DMS79 (cell line): ENCODE data around the gene FBXO21.
"Not testable (repeated sequence)": the region's sequence is repeated elsewhere in the genome, so short reads cannot be mapped to it uniquely, and the experiment has no call there.

Experiments used
- DNase-seq: peaks from one replicate; lab custom pipeline; 2025; lab: John Stamatoyannopoulos, UW

Gene FBXO21

GRCh38 chr12:117134721-117135120 lies 55.5 kb downstream of the FBXO21 start:
- DNase-seq, result no peak

DNA sequence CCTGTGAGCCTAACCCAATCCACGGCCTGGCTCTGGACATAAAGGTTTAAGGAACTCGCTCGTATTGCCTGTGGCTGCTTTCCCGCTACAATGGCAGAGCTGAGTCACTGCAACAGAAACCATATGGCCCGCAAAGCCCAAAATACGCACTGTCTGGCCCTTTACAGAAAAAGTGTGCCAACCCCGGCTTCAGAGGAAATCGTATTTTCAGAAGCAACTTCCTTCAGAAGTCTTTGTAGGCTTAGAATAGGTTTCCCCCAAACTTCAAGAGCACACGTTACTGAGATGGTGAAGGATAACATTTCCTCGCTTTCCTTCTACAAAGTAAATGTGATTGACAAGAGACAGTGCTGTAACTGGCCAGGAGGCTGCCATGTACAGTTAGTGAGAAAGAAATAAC lies 56.2 kb downstream of the FBXO21 start:
- DNase-seq, result no peak

GRCh38 chr12:117130801-117131200 lies 59.5 kb downstream of the FBXO21 start:
- DNase-seq, result peak; percentile 59

- DNase-seq, result no peak
Observed at GRCh38 chr12:117129391-117129790, 60.9 kb downstream of the FBXO21 start.

DNA sequence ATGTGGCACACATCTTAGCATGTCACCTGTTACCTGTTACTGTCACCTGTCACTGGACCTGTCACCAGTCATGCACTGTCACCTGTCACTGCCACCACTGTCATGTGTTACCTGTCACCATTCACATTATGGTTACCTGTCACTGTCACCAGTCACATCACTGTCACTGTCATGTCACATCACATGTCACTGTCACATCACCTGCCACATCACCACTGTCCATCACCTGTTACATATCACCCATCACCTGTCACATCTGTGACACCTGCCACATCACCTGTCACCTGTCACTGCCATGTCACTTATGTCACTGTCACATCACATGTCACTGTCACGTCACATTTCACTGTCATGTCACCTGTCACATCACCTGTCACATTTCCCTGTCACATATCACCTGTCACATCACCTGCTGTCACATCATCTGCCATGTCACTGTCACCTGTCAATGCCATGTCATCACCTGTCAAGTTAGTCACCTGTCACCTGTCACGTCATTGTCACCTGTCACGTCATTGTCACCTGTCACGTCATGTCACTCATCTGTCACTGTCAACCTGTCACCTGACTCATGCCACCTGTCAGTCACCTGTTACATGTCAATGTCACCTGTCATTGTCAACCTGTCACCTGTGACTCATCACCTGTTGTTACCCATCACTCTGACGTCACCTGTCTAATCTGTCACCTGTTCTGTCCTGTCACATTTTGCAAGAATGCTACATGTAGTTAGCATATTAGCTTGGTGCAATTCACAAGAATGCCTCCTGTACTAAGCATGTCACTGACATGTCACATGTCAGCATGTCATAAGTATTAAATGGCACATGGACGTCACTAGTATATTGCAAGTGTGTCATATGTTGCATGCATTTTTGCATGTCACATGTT lies 62.1 kb downstream of the FBXO21 start:
- DNase-seq, result no peak

- no peak for DNase-seq
Observed at GRCh38 chr12:117126335-117126734, 63.9 kb downstream of the FBXO21 start.

DNA sequence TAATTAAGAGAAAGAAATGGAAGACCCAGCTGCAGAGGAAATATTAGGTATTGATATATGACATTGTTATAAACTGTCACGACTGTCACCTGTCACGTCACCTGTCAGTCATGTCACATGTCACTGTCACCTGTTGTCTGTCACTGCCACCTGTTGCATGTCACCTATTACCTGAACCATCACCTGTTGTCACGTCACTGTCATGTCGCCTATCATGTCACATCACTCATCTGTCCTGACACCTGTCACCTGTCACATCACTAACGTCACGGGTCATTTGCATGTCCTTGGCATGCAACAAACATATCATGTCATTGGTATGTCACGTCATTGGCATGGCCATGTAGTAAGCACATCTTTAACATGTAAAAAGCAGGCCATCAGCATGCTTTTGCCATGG lies 64.5 kb downstream of the FBXO21 start:
- no peak for DNase-seq

- no peak for DNase-seq
Observed at GRCh38 chr12:117125272-117125613, 65.0 kb downstream of the FBXO21 start.

DNA sequence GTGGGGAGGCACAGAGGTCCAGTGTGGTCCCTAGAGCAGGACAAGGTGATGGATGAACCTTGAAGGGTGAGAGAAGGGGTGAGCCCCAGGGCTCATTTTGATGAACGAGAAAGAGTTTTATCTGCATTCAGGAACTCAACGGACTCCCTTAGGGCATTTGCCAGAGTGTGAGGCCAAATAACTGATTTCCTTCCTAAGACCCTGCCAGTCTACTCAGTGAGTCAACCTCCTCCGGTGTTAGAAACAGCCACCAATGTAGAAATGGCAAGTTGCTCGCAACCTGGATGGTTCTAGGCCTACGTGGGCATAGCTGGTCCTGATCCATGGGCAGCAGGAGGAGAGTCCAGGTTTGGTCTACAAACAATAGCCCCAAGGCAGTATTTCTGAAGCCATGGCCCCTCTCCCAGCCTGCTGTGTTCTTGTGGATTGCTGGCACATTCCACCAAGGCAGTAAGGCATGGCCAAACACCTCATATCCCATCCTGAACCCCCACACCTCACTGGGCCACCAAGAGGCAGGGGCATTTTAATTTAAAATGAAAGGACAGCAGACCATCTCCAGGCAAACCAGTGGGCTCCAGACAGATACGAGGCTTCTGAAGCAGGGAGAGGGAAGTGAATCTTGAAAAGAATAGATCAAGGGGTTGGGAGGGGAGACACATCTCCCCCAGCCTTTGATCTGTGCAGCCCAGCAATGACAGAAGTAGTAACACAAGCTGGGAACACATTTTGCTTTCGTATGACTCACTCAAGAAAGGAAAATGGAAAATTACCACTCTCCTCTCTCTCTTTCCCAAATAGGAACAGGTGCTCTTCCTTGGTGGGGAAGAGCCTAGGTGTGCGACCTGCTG lies 65.6 kb downstream of the FBXO21 start:
- DNase-seq, result no peak

DNA sequence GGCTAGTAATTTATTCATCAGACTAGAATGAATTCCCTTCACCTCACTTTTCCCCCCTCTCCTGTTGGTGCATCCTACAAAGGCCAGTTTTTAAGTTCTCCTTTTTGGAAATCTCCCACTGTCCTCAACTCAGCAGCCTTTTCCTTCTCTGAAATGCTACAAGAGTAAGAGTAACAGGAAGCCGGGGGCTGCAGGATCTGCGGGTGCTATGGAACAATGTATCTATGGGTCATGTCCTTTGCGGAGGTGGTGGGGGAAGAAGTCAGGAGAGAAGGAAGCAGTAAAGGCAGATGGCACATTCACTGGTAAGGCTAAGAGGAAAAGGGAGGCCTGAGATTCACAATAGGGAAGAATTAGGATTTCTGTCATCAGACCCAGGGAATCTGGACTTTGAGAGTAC lies 68.8 kb downstream of the FBXO21 start:
- no peak for DNase-seq

DNA sequence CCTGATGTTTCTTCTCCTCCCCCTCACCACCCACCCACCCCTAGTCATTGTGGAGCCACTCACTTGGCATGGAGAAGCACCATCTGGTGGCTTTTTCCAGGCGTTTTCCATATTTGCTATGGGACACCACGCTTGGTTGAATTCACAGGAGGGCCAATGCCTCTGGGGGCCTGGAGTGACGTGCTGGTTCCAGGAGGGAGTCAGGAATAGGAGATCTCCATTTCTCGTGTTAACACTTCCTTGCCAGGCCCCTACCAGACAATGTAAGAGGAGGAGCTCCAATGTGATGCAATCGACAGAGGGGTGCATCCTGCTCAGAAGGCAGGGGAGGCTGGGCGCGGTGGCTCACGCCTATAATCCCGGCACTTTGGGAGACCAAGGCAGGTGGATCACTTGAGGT lies 69.5 kb downstream of the FBXO21 start:
- DNase-seq, result peak; percentile 73

DNA sequence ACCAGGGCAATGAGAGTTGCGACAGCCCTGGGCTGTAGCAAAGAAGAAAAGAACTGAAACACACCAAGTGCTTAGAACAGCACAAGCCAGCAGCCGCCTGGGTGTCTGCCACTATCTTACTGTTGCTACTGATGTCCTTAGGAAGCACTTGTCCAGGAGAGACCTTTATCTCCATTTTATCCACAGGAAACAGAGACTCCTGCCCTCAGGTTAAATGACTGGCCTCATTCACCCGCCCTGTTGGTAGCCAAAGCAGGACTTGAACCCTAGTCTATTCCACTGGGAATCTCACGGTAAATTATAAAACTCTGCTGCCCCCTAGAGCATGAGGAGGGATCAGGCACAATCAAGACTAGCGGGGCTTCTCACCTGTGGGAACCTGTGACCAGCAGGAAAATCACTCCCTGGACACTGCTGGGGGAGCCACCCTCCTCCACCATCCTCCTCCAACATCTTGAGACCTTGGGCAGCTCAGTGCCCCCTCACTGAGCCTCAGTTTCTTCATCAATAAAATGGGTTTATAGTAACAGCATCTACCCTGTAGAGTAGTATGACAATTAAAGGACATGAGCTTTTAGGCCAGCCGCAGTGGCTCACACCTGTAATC lies 70.6 kb downstream of the FBXO21 start:
- DNase-seq, result peak; percentile 27

- DNase-seq, result no peak
Observed at GRCh38 chr12:117118838-117119591, 71.3 kb downstream of the FBXO21 start.

DNA sequence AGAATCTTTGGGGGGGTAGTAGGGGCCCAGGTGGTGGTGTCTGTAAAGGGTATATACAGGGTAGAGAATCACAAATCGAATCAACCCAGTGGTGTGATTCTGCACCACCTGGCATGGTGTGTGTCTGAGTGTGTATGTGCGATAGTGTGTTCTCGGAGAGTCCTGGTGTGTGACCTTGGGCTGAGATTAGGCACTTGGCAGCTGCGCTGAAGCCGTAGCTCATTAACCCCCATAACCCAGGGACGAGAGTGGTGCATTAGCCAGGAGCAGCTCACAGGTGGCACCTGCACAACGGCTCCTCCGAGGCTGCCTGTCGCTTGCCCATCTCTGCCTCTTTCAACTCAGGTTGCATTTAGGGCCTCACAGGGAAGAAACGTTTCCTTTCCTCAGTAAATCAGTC lies 75.5 kb downstream of the FBXO21 start:
- peak; percentile 65 for DNase-seq

DNA sequence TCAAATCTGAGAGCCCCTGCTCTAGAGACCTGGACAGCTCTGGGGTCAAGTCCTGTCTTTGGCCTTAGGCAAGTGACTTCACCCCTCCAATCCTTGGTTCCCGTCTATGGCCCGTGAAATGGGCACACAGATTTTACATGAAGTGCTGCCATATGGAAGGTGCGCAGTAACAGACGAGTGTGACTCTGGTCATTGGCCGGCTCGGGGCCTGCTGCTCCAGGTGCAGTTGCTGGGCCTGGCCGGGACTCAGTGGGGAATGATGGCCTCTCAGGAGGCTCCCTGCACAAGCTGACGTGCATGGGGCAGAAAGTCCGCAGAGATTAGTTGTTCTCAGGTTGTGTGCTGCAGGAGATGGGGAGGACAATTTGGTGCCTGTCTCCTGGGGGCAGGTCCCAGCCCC lies 77.0 kb downstream of the FBXO21 start:
- no peak for DNase-seq

DNA sequence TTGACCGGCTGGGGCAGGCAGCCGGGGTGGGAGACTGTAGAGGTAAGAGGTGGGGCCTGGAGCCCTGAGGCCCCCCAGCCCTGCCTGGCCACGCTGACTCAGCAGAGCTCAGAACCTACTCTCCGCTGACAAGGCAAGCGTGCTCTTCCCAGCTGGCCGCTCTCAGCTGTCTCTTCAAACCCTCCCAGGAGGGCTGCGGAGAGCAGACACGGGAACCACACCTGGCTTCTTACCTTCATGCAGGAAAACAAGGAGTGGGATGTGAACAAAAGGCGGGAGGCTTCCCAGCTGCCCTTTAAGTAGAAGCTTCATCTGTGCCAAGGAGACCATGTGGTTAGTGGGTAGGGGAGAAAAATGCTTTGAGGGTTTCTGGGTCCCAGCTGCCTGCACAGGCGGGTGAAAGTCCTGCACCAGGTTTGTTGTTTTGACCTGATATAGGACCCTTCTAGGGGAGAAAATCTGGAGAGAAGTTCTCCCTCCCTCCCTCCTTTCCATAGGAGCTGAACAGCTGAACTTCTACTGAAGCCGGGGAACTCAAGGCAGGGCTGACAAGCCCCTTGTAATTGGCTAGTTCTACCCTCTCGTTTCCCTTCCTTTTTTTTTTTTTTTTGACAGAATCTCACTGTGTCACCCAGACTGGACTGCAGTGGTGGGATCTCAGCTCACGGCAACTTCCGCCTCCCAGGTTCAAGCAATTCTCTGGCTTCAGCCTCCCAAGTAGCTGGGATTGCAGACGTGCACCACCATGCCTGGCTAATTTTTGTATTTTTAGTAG lies 78.3 kb downstream of the FBXO21 start:
- peak; percentile 100 for DNase-seq

- DNase-seq, result peak; percentile 96
Observed at GRCh38 chr12:117111386-117111785, 78.9 kb downstream of the FBXO21 start.

- no peak for DNase-seq
Observed at GRCh38 chr12:117109943-117110635, 80.2 kb downstream of the FBXO21 start.

GRCh38 chr12:117105902-117106301 lies 84.4 kb downstream of the FBXO21 start:
- peak; percentile 99 for DNase-seq

- DNase-seq, result not testable (repeated sequence)
Observed at GRCh38 chr12:117104003-117104402, 86.3 kb downstream of the FBXO21 start.

DNA sequence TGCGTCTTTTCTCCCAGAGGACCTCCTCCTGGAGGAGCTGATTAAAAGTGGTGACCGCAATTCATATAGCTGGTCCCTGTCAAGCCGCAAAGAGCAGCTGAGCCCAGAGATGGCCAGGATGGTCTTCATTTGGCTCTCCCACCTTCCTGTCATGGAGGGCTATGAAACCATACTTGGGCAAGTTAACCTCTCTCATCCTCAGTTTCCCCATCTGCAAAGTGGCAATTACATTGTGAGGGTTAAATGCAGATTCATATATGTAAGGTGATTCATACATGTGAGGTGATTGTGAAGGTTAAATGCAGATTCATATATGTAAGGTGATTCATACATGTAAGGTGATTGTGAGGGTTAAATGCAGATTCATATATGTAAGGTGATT lies 87.5 kb downstream of the FBXO21 start:
- DNase-seq, result no peak
